HG03378 (cell line): ENCODE data around the gene KRTAP5-1.

Source experiments
- ATAC-seq: cut with Tn5 transposase; IDR thresholded peaks from one replicate; pipeline ENCODE4 v1.9.1; 2021; ENCODE audit warnings: mild to moderate bottlenecking, moderate library complexity; ENCODE audit not compliant: unreplicated experiment

KRTAP5-1 gene

DNA sequence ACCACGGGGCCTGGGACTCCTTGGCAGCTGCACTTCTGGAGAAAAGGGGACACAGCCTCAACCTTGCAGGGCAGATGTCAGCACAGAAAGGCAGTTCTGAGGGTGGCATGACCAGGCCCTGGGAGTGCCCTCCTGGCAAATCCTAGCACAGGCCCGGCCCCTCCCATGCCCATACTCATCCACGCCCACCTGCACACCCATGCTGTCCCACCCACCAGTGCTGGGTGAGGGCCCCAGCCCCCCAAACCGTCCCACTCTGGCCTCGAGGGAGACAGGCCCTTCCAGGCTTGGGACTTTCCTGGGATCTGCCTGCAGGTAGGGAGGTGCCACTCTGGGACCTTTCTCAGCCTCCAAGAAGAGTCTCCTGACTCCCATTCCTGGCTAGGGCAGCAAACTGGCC lies 23.1 kb downstream of the KRTAP5-1 start:
- no peak for ATAC-seq

DNA sequence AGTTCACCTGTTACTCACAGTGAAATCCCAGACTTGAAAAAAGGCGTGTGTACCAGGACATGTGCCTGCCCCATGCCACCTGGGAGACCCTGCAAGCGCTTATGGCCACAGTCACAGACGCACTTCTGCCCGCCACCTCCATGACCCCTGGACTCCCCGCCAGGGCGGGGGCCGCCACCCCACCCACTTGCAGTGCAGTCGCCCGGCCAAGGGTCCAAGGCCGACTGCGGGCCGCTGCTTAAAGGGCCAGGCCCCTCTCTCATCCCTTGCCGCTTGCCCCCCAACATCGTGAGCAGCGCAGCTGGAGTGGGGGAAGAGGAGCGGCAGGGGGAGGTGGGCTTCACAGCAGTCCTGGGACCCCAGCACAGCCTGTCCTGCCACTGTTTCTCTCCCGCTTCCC lies 23.8 kb downstream of the KRTAP5-1 start:
- ATAC-seq = no peak

DNA sequence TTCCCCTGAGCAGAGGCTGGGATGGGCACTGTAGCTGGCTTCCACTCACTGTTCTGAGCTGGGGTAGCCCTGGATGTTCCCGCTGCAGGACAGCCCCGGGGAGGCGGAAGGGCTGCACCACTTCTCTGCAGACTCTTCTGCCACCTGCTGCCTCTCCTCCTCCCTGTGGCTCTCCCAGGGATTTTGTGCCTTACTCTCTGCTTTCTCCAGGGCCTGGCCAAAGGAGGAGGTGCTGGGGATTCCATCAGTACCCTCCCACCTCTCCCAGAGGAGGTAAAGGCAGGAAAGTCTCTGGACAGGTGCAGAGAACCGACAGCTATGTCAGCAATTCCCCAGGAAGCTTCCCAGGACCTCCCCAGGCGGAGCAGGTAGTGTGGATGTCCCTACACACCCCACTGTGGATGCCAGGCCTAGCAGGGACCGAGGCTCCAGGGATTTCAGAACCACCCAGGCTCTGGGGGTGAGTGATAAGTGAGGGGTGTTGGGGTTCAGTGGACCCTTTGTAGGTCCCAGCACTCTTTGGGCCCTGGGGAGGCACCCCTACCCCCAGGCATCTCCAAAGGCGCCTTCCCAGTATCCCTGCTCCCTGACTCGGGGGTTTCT lies 24.3 kb downstream of the KRTAP5-1 start:
- ATAC-seq = no peak

DNA sequence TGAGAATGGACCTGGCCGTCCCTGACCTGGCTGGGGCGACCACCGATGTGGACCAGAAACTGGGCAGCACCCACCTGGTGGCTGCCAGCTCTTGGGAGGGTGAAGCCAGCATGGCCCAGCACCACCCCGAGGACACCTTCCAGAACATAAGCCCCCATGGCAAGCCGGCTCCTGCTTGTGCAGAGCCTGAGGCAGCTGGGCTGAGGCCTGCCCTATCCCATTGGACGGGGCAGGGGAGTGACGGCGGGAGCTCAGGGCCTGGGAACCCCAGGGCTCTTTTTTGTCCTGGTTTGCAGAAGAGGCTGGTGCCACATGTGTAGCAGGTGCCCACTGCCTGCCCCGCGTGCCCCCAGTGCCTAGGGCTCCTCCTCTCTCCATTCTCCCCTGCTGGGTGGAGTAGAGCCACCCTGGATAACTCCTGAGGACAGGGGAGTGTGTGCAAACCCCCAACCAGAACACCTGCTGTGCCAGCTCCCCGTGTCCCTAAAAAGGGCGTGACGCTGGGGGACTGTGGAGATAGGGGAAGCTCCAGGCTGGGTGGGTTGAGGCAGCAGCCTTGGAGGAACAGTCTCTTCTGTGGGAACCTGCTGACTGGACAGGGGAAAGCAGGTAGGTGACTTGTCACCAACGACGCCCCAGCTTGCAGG lies 25.0 kb downstream of the KRTAP5-1 start:
- ATAC-seq = no peak

DNA sequence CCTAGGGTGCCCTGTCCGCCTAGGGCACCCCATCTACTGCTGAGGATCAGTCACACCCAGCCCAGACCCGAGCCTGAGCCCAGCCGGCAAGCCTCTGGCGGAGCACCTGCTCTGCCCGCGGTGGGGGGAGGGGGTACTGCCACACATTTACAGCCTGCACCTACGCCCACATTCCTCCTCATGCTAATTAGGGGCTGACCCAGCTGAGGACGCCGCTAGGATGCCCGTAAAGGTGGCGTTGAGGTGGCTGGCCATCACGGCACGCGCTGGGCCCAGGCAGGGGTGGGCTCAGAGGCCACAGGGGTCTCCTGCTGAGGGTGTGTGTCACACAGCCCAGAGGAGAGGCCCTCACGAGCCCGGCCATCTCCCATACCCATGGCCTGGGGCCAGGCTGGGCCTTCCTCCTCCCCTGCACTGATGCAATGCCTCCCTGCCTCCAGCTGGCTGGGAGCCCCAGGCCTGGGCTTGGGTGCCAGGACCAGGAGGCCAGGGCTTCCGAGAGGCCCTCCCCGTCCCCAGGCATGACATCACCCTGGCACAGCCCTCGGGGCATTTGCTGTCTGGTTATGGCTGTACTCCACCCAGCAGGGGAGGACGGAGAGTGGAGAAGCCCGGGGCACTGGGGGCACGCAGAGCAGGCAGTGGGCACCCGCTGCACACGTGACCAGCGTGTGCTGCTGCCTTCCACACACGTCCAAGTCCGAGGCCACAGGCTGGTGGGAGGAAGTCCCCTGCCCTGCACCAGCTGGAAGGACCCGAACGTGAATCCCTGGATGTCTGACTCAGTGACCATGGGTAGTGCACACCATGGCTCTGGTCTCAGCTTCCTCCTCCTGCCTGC lies 25.8 kb downstream of the KRTAP5-1 start:
- no peak for ATAC-seq

DNA sequence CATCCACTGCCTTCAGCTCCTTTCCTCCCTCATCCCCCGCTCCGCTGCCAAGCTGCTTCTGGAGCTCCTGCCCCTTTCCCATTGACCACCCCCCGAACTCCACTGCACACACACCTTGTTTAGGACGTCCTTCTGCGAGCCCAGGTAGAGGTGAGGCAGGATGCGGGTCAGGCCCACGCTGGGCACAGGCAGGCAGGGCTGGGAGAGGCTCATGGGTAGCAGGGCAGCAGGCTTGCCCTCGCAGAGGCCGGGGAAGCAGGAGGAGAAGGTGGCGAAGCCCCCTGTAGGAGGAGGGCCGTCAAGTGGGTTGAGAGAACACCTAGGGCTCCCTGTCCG lies 26.3 kb downstream of the KRTAP5-1 start:
- ATAC-seq = no peak

DNA sequence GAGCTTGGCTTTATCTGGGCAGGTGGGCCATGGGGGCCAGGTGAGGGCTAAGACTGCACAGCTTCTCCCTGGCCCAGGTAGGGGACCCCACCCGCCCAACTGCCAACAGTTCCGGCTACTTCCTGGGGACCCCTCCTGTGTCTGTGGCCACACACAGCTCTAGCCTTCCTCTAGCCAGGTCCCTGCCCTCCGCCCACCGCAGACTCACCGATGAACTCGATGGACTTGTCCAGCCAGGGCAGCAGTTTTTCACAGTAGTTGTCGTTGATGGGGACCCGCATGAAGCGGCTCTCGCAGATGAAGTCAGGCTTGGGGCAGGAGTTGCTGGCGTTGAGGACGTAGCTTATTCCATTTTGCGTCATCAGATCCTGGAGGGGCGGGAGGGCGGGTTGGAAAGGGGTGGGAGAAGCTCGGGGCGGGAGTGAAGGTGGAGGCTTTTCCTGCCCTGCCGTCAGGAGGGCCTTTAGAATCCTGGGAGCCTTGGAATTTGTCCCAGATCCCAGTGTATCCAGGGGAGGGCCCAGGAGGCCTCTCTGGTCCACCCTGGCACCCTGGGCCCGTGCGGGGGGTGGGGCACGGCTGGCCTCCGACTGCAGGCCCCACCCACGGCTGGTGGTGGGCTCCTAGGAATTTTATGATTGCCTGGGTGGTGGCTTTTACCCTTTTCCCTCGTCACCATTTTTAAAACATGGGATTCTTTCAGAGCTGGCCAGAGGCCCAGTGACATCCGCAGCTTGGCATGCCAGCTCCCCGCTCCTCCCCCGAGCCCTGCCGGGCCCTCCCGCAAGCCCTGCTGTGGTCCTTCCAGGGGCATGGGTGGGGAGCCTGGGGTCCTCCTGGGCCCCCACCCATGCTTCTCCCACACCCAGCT lies 26.9 kb downstream of the KRTAP5-1 start:
- no peak for ATAC-seq

DNA sequence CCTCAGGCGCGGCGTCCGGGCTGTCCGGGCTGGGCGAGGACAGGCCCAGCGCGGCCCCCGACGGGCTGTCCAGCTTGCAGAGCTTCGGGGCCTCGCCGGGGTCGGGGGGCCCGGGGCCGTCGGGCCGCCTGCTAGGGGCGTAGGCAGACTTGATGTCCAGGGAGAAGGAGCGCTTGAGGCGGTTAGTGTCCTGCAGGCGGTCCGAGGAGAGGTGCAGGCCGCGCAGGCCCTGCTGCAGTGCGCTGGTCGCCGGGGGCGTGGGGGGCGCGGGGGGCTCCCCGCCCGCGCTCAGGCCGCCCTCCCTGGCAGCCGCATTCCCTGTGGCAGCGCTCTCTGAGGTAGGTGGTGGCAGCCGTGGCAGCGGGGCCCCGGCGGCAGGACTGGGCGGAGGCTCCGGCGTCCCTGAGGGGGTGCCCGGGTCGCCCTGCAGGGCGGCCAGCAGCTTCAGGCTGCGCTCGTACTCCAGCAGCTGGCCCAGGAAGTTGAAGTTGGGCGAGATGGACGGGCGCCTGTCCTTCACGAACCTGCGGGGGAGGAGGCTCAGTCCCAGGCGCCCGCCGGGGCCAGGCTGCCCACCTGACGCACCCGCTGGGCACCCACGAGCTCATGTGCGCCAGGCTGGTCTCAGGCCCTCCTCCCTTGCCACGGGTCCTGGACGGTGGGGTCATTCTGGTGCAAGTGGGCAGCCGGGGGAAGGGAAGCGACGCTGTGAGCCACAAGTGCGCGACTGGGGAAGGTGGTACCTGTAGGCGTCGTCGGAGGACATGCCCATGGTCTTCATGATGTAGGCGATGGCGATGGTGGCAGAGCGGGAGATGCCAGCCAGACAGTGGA lies 27.8 kb downstream of the KRTAP5-1 start:
- no peak for ATAC-seq

DNA sequence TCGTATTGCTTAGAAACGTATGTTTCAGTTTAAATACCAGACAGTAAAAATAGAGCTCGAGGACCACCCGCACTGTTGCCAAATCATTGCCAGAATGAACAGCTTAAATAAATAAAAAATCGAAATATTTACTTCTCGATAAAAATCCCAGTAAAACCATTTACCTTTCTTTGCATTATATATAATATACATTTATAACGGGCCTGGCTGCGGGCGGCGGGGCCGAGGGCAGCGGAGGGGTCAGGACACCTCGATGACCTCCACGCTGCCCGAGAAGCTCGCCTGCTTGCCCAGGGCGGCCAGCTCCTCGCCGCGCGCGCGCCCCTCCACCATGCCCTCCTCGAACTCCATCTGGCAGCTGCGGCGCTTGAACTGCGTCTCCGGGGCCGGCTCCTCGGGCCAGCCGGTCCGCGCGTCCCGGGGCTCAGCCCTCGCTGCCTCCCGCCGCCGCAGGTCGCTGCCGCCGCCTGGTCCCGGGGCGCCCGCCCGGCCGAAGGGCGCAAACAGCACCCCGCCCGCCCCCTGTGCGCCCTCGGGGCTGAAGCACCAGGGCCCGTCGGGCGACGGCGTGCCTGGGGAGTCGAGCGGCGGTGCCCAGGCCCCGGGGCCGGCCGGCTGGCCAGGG lies 28.7 kb downstream of the KRTAP5-1 start:
- ATAC-seq = no peak

DNA sequence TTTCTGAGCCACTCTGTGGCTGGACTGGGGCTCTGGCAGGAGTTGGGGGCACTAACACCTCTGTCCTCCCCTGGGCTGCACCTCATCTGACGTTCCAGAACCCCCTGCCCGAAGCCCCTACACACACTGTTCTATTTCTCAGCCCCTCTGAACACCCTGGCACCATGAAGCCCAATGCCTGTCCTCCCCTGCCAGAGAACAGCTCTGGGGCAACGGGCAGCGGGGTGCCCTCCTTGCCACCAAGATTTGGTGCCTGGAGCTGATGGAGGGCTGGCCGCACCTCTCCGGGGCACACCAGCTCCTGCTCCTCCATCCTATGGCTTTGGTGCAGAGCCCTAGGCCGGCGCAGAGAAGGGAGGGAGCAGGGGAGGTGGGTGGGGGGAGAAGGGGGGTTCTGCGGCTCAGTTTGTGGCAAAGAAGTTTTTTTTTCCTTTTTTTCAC lies 29.4 kb downstream of the KRTAP5-1 start:
- no peak for ATAC-seq

DNA sequence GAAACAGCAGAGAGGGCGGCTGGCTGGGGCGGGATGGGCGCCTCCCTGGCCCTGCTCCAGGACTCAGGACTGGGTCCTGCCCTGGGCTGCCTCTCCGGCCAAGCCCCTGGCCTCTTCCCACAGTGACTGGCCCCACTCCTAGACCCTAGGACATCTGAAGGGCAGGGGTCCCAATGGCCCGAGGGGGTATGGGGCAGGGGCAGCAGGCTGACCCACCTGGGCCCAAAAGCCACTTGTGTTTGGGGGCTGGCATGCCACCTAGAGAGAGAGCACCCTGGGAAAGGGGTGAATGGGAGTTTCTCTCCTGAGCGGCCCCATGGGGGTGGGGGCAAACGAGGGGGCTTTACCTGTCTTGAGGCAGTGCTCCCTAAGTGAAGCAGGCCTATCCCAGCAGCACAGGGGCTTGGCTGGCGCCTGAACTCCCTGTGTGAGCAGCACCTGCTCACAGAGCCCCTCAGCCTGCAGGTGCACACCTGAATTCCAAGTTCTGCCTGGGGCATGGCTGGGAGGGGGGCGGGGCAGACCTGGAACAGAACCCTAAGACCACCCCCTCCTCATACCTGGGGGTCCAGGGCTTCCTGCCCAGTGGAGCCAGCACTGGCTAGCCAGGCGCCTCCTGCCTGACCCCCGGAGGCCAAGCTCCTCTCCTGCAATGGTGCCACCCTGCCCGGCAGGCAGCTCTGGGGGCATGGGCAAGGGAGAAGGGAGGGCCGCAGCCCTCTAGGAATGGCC lies 29.9 kb downstream of the KRTAP5-1 start:
- no peak for ATAC-seq

DNA sequence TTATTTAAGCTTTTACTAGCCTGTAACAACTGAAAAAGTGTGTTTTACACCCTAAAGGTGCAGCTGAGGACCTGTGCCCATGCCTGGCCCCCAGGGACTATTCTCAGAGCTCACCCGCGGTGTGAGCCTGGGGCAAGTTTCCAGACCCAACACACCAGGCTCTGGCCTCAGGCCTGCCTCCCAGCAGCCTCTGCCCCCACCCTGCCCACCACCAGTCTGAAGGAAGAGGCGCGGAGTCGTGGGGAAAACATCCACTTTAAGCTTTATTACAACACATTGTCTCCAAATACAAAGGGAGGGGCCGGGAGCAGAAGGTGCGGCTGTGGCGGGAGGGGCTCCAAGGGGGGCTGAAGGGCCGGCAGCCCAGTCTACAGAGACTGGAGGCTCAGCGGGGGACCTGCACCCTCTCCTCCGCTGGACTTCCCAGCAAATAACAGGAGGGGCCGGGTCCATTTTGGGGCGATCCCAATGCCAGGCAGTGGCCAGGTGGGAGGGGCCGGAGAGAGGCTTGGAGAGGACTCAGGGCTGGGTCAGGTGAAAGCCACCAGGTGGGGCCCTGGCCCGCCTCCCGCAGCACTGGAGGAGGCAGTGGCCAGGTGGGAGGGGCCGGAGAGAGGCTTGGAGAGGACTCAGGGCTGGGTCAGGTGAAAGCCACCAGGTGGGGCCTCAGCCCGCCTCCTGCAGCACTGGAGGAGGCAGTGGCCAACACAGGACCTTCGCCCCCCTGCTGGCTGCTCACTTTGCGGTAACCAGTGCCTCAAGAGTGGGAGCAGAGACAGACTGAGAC lies 31.1 kb downstream of the KRTAP5-1 start:
- ATAC-seq = no peak

DNA sequence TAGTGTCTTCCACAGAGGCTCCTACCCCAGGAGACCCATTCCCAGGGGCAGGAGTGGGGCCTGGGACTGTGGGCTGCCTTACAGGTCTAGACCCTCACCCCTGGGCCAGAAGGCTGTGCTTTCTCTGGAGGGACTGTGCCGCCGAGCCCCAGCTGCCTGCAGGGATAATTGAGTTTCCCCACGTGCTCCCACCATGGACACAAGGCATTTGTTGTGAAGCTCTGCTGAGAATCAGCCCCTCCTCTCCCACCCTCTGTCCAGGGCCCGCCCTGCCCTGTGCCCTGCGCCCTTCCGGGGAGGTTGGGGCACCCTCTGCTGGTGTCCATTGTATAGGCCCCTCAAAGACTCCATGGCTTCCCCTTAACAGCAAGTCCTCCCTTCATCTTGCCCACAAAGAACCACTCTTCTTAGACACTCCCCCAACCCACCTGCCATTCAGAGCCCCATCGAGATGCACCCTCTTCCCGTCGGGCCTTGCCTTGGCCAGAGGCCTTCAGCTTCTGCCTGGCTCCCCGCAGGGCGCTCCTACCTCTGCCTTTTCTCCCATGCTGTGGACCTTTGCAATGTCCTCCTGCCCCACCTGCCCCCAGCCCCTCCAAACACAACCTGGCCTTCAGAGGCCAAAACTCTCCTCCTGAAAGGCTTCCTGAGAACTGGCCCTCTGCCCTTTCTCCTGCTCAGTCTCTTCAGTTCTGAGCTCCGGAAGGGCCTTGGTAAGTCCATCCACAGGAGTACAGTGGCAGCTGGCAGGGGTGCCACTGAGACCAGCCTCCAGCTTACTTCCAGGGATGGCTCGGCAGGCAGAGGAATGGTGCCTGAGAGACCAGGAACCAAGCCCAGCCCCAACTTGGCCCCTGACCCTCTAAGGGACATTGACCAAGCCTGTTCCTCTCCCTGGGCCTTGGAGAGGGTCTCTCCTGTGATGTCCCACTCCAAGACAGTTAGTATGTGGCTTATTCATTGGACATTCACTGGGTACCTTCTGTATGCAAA lies 35.4 kb downstream of the KRTAP5-1 start:
- no peak for ATAC-seq

DNA sequence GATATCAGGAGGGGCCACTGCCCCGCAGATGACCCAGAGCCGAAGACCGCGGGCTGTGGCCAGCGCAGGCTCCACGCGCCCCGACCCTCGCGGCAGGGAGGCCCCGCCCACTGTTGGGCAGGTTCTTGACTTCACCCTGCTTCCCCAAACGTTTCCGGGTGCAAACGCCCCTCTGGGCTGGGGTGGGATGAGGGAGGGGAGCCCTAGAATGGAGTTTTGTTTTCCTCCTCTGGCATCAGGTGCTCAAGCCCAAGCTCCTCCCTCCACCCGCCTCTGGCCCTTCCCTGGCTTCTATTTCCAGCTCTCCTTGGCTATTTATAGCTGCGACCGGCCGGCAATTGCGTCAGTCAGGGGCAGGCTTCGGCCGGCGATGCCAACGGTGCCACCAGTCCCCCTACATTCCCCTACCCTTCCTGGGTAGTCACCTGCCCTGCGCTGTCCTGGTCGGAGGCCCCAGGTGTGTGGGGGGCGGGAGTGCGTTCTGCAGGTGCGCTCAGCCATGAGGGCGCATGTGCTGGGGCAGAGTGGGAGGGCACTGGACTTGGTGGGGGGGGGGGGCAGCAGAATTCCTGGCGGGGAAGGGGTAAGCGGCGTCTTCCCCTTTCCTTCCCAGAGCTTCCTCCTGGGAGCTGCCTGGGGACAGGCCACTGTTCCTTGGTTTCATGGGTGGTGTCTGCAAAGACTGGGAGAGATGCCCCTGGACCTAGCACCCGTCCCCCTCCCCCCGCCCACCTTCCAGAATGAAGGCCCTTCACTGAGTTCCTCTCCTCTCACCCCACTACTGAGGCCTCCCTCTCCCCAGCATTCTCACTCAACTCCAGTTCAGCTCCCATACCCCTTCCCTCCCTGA lies 36.6 kb downstream of the KRTAP5-1 start:
- ATAC-seq = no peak

DNA sequence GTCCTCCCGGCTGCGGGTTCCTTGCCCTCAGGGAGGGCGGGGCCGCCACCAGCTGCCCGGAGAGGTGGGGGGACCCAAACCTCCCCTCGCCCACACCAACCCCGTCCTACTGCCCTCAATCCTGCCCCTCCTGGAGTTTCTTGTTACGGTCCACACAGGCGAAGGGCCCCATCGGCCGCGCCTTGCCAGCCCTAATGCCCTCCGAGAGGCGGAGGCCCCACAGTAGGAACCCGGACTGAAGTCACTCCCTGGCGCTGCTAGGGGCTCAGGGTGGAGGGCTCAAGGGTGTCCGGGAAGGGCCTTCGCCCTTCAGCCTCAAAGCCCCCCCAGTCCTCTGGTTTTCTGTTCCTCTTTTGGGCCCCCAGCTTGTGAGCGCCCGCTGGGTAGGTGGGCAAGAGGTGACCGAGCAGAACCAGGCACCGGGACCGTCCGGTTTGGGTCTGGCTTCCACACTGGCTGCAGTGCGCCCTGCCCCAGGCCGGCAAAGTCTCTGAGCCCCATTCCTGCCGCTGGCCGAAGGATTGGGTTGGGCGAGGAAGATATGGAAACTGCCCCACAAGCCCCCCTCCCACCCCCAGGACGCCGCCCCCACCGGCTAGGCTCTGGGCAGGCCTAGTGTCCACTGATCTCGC lies 37.5 kb downstream of the KRTAP5-1 start:
- ATAC-seq = no peak
